Central memory CD4-positive, alpha-beta T cell (primary cell): Measurements from ENCODE around the gene CD2BP2.
"Not testable (repeated sequence)": the region's sequence is repeated elsewhere in the genome, so short reads cannot be mapped to it uniquely, and the experiment has no call there.

Source experiments
- DNase-seq: peaks from one replicate; pipeline ENCODE4 v3.0.0; 2022

Gene CD2BP2

GRCh38 chr16:30341971-30342370 is 13.1 kb downstream of the CD2BP2 start:
- not testable (repeated sequence) for DNase-seq

- DNase-seq = no peak
Measured at GRCh38 chr16:30340621-30341020, 14.5 kb downstream of the CD2BP2 start.

- DNase-seq = not testable (repeated sequence)
Measured at GRCh38 chr16:30338715-30339114, 16.4 kb downstream of the CD2BP2 start.

GRCh38 chr16:30337964-30338357 is 17.1 kb downstream of the CD2BP2 start:
- DNase-seq = not testable (repeated sequence)

- no peak for DNase-seq
Measured at GRCh38 chr16:30335598-30336474, 19.3 kb downstream of the CD2BP2 start.

- DNase-seq = peak; percentile 82
Measured at GRCh38 chr16:30335028-30335597, 20.0 kb downstream of the CD2BP2 start.

- DNase-seq = peak; percentile 85
Measured at GRCh38 chr16:30334473-30334989, 20.6 kb downstream of the CD2BP2 start.

GRCh38 chr16:30324220-30324619 is 30.9 kb downstream of the CD2BP2 start:
- DNase-seq = not testable (repeated sequence)

- DNase-seq = not testable (repeated sequence)
Measured at GRCh38 chr16:30318647-30319046, 36.5 kb downstream of the CD2BP2 start.

GRCh38 chr16:30310937-30311336 is 44.2 kb downstream of the CD2BP2 start:
- DNase-seq = not testable (repeated sequence)

- not testable (repeated sequence) for DNase-seq
Measured at GRCh38 chr16:30309255-30309654, 45.9 kb downstream of the CD2BP2 start.
